Measurements from ENCODE around the gene GPBAR1. TPM values are rescaled to one million over a fixed set of nuclear protein-coding genes. Genes with fewer than 3 reads are reported as not detected.

The GPBAR1 gene
- total RNA-seq, 1 donor from 2014 or later = 9.7 TPM

GRCh38 chr2:218262631-218263586, 2.1 kb downstream of the GPBAR1 start:
- H3K27ac Mint-ChIP-seq = no peak overlapping the region
- DNase-seq (ENCODE audit: low spot score, unreplicated experiment) = no peak
- no peaks in the 10 kb centered on the region for H3K9me3 Mint-ChIP-seq (ENCODE audit: low read depth)
- no peak overlapping the region for H3K4me3 Mint-ChIP-seq (ENCODE audit: low read depth)
- peaks cover 29% of the 10 kb centered on the region for H3K4me1 Mint-ChIP-seq (ENCODE audit: low read depth)
- no peaks in the 10 kb centered on the region for H3K27me3 Mint-ChIP-seq
- H3K36me3 Mint-ChIP-seq (ENCODE audit: insufficient read depth) = peaks cover 15% of the 10 kb centered on the region
- TF ChIP-seq CTCF (IDR thresholded peaks at IDR 0.05; ENCODE audit: unreplicated experiment) = no peak

- H3K4me3 Mint-ChIP-seq (ENCODE audit: low read depth) = no peak overlapping the region
- H3K36me3 Mint-ChIP-seq (ENCODE audit: insufficient read depth) = peaks cover 15% of the 10 kb centered on the region
- H3K27ac Mint-ChIP-seq = peak overlapping the region; percentile 14
Measured at GRCh38 chr2:218263817-218264641, 3.2 kb downstream of the GPBAR1 start.

GRCh38 chr2:218264773-218265561, 4.2 kb downstream of the GPBAR1 start:
- peaks cover 28% of the 10 kb centered on the region for H3K4me1 Mint-ChIP-seq (ENCODE audit: low read depth)
- H3K36me3 Mint-ChIP-seq (ENCODE audit: insufficient read depth) = peaks cover 19% of the 10 kb centered on the region
- no peaks in the 10 kb centered on the region for H3K27me3 Mint-ChIP-seq
- peak overlapping the region; percentile 69 for H3K27ac Mint-ChIP-seq
- H3K9me3 Mint-ChIP-seq (ENCODE audit: low read depth) = no peaks in the 10 kb centered on the region
- no peak for DNase-seq (ENCODE audit: low spot score, unreplicated experiment)
- TF ChIP-seq CTCF (IDR thresholded peaks at IDR 0.05; ENCODE audit: unreplicated experiment) = no peak
- H3K4me3 Mint-ChIP-seq (ENCODE audit: low read depth) = no peak overlapping the region

More at GRCh38 chr2:218263817-218264641, 3.2 kb downstream of the GPBAR1 start:
- no peak for DNase-seq (ENCODE audit: low spot score, unreplicated experiment)
- no peak for TF ChIP-seq CTCF (IDR thresholded peaks at IDR 0.05; ENCODE audit: unreplicated experiment)
- no peaks in the 10 kb centered on the region for H3K9me3 Mint-ChIP-seq (ENCODE audit: low read depth)
- peaks cover 29% of the 10 kb centered on the region for H3K4me1 Mint-ChIP-seq (ENCODE audit: low read depth)
- no peaks in the 10 kb centered on the region for H3K27me3 Mint-ChIP-seq

- Mint-ChIP-seq H3K4me3 (ENCODE audit: low read depth) (no peak overlapping the region), H3K27ac (peak overlapping the region; percentile 49), H3K9me3 (ENCODE audit: low read depth) (no peaks in the 10 kb centered on the region), H3K36me3 (ENCODE audit: insufficient read depth) (peaks cover 19% of the 10 kb centered on the region), H3K4me1 (ENCODE audit: low read depth) (peaks cover 24% of the 10 kb centered on the region), H3K27me3 (no peaks in the 10 kb centered on the region)
- no peak for DNase-seq (ENCODE audit: low spot score, unreplicated experiment)
- TF ChIP-seq CTCF (IDR thresholded peaks at IDR 0.05; ENCODE audit: unreplicated experiment) = no peak
Measured at GRCh38 chr2:218265626-218266025, 4.8 kb downstream of the GPBAR1 start.

All from progenitor cell of endocrine pancreas (in vitro differentiated cells).